NCI-H1417 (cell line): ENCODE measurements around the gene COL4A6.

Experiments
- DNase-seq, 3 experiments: peaks; one replicate each; lab custom pipeline; 2025; lab: John Stamatoyannopoulos, UW

The COL4A6 gene

GRCh38 chrX:108331126-108331909 is 106.9 kb downstream of the COL4A6 start:
- DNase-seq: no peak

GRCh38 chrX:108323751-108324150 is 114.5 kb downstream of the COL4A6 start:
- DNase-seq: no peak

- no peak for DNase-seq
These were observed 116.0 kb downstream of the COL4A6 start for GRCh38 chrX:108322234-108322633.

- DNase-seq: no peak
These were observed 121.8 kb downstream of the COL4A6 start for GRCh38 chrX:108316456-108316855.

- DNase-seq: no peak
These were observed 124.6 kb downstream of the COL4A6 start for GRCh38 chrX:108313669-108314068.

GRCh38 chrX:108312957-108313356 is 125.3 kb downstream of the COL4A6 start:
- DNase-seq: peak; percentile 7 to 44 (median 34)

- DNase-seq: no peak
These were observed 126.2 kb downstream of the COL4A6 start for GRCh38 chrX:108312011-108312410.

- no peak for DNase-seq
These were observed 127.7 kb downstream of the COL4A6 start for GRCh38 chrX:108310506-108310905.

GRCh38 chrX:108309144-108309543 is 129.1 kb downstream of the COL4A6 start:
- no peak for DNase-seq

GRCh38 chrX:108307132-108308085 is 130.8 kb downstream of the COL4A6 start:
- no peak for DNase-seq

- no peak for DNase-seq
These were observed 132.1 kb downstream of the COL4A6 start for GRCh38 chrX:108306086-108306485.

GRCh38 chrX:108304757-108305156 is 133.5 kb downstream of the COL4A6 start:
- no peak for DNase-seq

GRCh38 chrX:108304210-108304609 is 134.0 kb downstream of the COL4A6 start:
- peak in 2 of 3 experiments; percentile 15 to 61 for DNase-seq

- no peak for DNase-seq
These were observed 134.5 kb downstream of the COL4A6 start for GRCh38 chrX:108303682-108304081.

- DNase-seq: no peak
These were observed 138.5 kb downstream of the COL4A6 start for GRCh38 chrX:108299704-108300103.

- no peak for DNase-seq
These were observed 139.1 kb downstream of the COL4A6 start for GRCh38 chrX:108299101-108299591.

GRCh38 chrX:108298165-108298602 is 140.0 kb downstream of the COL4A6 start:
- DNase-seq: no peak

- DNase-seq: no peak
These were observed 140.9 kb downstream of the COL4A6 start for GRCh38 chrX:108297290-108297689.

GRCh38 chrX:108292053-108292452 is 146.2 kb downstream of the COL4A6 start:
- no peak for DNase-seq

- no peak for DNase-seq
These were observed 152.3 kb downstream of the COL4A6 start for GRCh38 chrX:108285918-108286317.

GRCh38 chrX:108285356-108285755 is 152.9 kb downstream of the COL4A6 start:
- DNase-seq: no peak

- DNase-seq: no peak
These were observed 162.5 kb downstream of the COL4A6 start for GRCh38 chrX:108275732-108276131.

- no peak for DNase-seq
These were observed 166.8 kb downstream of the COL4A6 start for GRCh38 chrX:108271397-108271787.
